Adrenal gland (tissue), 12 donors: ENCODE results near the gene TCF19. TPM values are rescaled to one million over a fixed set of nuclear protein-coding genes. Genes with fewer than 3 reads are reported as not detected.

Experiments used
- DNase-seq, 7 donors: peaks; one replicate each; pipeline ENCODE4 v3.0.0-alpha.2; 2019 to 2020
- H3K27ac ChIP-seq, 5 donors: fragments of 200-600 bp; sonication (generic) in 4 of 5; 1 replicate in 3 of 5; 2 replicates in 2 of 5; pipeline versions ENCODE4 v1.5.1 to v1.8.0; 2016 to 2020; ENCODE audit warnings: mild to moderate bottlenecking in 1 of 5
- H3K27me3 ChIP-seq: fragments of 200-600 bp; 2 replicates; pipeline ENCODE4 v1.8.0; 2021
- H3K36me3 ChIP-seq, 2 donors: fragments of 200-600 bp; replicated peaks in 1 of 2; 1 replicate in 1 of 2; 2 replicates in 1 of 2; pipeline versions ENCODE4 v1.5.1 to v1.8.0; 2018 to 2022
- H3K4me1 ChIP-seq, 2 donors: fragments of 200-600 bp; replicated peaks in 1 of 2; 1 replicate in 1 of 2; 2 replicates in 1 of 2; pipeline versions ENCODE4 v1.5.1 to v1.8.0; 2018 to 2021
- H3K4me3 ChIP-seq, 4 donors: fragments of 200-600 bp; sonication (generic) in 3 of 4; one replicate each; pipeline ENCODE4 v1.5.1; 2016 to 2018
- H3K9me3 ChIP-seq, 3 donors: fragments of 200-600 bp; sonication (generic) in 1 of 3; replicated peaks in 1 of 3; 1 replicate in 2 of 3; 2 replicates in 1 of 3; pipeline versions ENCODE4 v1.5.1 to v1.8.0; 2016 to 2021
- CTCF ChIP-seq, 6 experiments: fragments of 450-650 bp in 4 of 6; fragments of 200-600 bp in 2 of 6; sonication (generic) in 1 of 6; IDR thresholded peaks; 1 replicate in 5 of 6; 2 replicates in 1 of 6; pipeline versions ENCODE4 v1.5.1 to v1.8.0; 2016 to 2021; ENCODE audit warnings: antibody characterized with exemption in 6 of 6, mild to moderate bottlenecking in 2 of 6, moderate library complexity in 1 of 6
- POLR2A ChIP-seq, 2 donors: fragments of 450-650 bp; IDR thresholded peaks; one replicate each; pipeline ENCODE4 v1.6.1; 2017; ENCODE audit warnings: antibody characterized with exemption in 2 of 2, mild to moderate bottlenecking in 2 of 2, moderate library complexity in 1 of 2
- WGBS, 4 donors: extraction: QIAGEN DNeasy Blood & Tissue Kit in 2 of 4; methylation state at CpG; one replicate each; pipeline versions ENCODE4 v1.1.5 to v1.1.7; 2013 to 2017; 5-methylcytosine and 5-hydroxymethylcytosine counted together
- intact Hi-C, 2 donors: fragments of 100-400 bp; cut with DNase I; formaldehyde crosslinking; loops; one replicate each; pipeline versions ENCODE4 v1.14.1 to v1.15.0; 2022 to 2023
- polyA plus RNA-seq, 3 donors: library from polyadenylated mRNA; stranded (reverse); fragments of 200-250 nt in 2 of 3; fragments of 350-450 nt in 1 of 3; fragmentation: Illumina TruSeq in 1 of 3; extraction: RNeasy Lipid Tissue Mini Kit (QIAGEN cat#74804) in 1 of 3; gene quantifications; one replicate each; pipeline ENCODE4 v1.2.3, GENCODE V29; 2013 to 2014
- total RNA-seq, 9 donors: library from RNA; depleted of rRNA in 4 of 9; stranded (reverse); fragments of >200 nt in 4 of 9; fragments of 120-200 nt in 1 of 9; fragmentation: NEBNext Ultra II Directional in 1 of 9; extraction: Animal tissue kit (Norgen Biotek cat#: 25700) in 1 of 9; gene quantifications; one replicate each; pipeline versions ENCODE4 v1.1.0 to v1.2.4, GENCODE V29; 2013 to 2023
- donor health status: healthy with polysubstance abuse.
- donor health status: Bipolar disorder and iron deficiency.
- donor health status: DM: yes; HTN: yes; CAD: no.
- donor health status: DM: no; HTN: no; CAD: no.
- donor health status: DM: no; HTN: no; CAD: no.
- donor health status: DM: yes; HTN: yes; CAD: no.

TCF19 gene
- total and polyA plus RNA-seq, 12 donors: 1.8 to 8.4 (median 2.1) TPM

- WGBS, 4 donors: 80 to 96% (median 91%) methylated on average over 6 to 12 of the region's 12 CpGs
- TF ChIP-seq POLR2A (IDR thresholded peaks at IDR 0.05): no peak
- no peak for TF ChIP-seq CTCF (IDR thresholded peaks at IDR 0.05)
Observed at GRCh38 chr6:31115941-31116560, 42.3 kb upstream of the TCF19 start.

GRCh38 chr6:31116661-31117385 lies 41.6 kb upstream of the TCF19 start:
- H3K27ac ChIP-seq: no peak overlapping the region
- H3K36me3 ChIP-seq: no peaks in the 10 kb centered on the region
- intact Hi-C loops: no loop called here
- peak in 1 of 7 donors; percentile 7 for DNase-seq
- 75 to 82% (median 78%) methylated on average over 16 to 19 of the region's 19 CpGs for WGBS, 4 donors
- H3K4me1 ChIP-seq: no peaks in the 10 kb centered on the region
- H3K27me3 ChIP-seq: no peaks in the 10 kb centered on the region
- no peaks in the 10 kb centered on the region for H3K9me3 ChIP-seq
- no peak overlapping the region for H3K4me3 ChIP-seq
- TF ChIP-seq CTCF (IDR thresholded peaks at IDR 0.05) (no peak), POLR2A (IDR thresholded peaks at IDR 0.05) (no peak)

More at GRCh38 chr6:31115941-31116560, 42.3 kb upstream of the TCF19 start:
- no peaks in the 10 kb centered on the region for H3K27me3 ChIP-seq
- H3K4me1 ChIP-seq: no peaks in the 10 kb centered on the region
- no peak for DNase-seq
- H3K4me3 ChIP-seq: no peak overlapping the region
- intact Hi-C loops: no loop called here
- H3K36me3 ChIP-seq: no peaks in the 10 kb centered on the region
- no peaks in the 10 kb centered on the region for H3K9me3 ChIP-seq
- H3K27ac ChIP-seq: no peak overlapping the region

- intact Hi-C loops: no loop called here
- 73 to 90% (median 80%) methylated on average over 5 to 7 of the region's 7 CpGs for WGBS, 4 donors
- Histone ChIP-seq H3K9me3 (no peaks in the 10 kb centered on the region), H3K4me3 (no peak overlapping the region), H3K36me3 (no peaks in the 10 kb centered on the region), H3K27me3 (no peaks in the 10 kb centered on the region), H3K4me1 (peaks cover 0 to 5% of the 10 kb centered on the region in 2 donors), H3K27ac (no peak overlapping the region)
- no peak for TF ChIP-seq CTCF (IDR thresholded peaks at IDR 0.05)
- no peak for TF ChIP-seq POLR2A (IDR thresholded peaks at IDR 0.05)
- DNase-seq: no peak
Observed at GRCh38 chr6:31118178-31118577, 40.2 kb upstream of the TCF19 start.

- WGBS, 4 donors: 75 to 85% (median 81%) methylated on average over 17 to 26 of the region's 26 CpGs
- H3K4me1 ChIP-seq: peaks cover 0 to 5% of the 10 kb centered on the region in 2 donors
- H3K27ac ChIP-seq: no peak within 1 kb of the TSS
- no peak for DNase-seq
- H3K36me3 ChIP-seq: no peaks in the 10 kb centered on the region
- TF ChIP-seq CTCF (IDR thresholded peaks at IDR 0.05) (no peak), POLR2A (IDR thresholded peaks at IDR 0.05) (no peak)
- H3K27me3 ChIP-seq: no peaks in the 10 kb centered on the region
- no peaks in the 10 kb centered on the region for H3K9me3 ChIP-seq
- H3K4me3 ChIP-seq: no peak within 1 kb of the TSS
- intact Hi-C loops: no loop called here
Observed at GRCh38 chr6:31120151-31120915, 38.1 kb upstream of the TCF19 start, which contains the start of gene CDSN. Gene CDSN (minus strand): TSS chr6:31120446. CDS start chr6:31120419, 27 bp downstream.
